Activated CD4-positive, alpha-beta T cell treated with anti-CD3 and anti-CD28 coated beads, Interleukin-2, Interleukin-6, amounts not matched to agents 100 ng/mL and 50 ng/mL, durations not matched to agents 16 hours and 8 hours (primary cell): Measurements from ENCODE around the gene MRPL23.

ENCODE experiments used
- DNase-seq: peaks from one replicate; pipeline ENCODE4 v3.0.0-alpha.2; 2020

Gene MRPL23

DNA sequence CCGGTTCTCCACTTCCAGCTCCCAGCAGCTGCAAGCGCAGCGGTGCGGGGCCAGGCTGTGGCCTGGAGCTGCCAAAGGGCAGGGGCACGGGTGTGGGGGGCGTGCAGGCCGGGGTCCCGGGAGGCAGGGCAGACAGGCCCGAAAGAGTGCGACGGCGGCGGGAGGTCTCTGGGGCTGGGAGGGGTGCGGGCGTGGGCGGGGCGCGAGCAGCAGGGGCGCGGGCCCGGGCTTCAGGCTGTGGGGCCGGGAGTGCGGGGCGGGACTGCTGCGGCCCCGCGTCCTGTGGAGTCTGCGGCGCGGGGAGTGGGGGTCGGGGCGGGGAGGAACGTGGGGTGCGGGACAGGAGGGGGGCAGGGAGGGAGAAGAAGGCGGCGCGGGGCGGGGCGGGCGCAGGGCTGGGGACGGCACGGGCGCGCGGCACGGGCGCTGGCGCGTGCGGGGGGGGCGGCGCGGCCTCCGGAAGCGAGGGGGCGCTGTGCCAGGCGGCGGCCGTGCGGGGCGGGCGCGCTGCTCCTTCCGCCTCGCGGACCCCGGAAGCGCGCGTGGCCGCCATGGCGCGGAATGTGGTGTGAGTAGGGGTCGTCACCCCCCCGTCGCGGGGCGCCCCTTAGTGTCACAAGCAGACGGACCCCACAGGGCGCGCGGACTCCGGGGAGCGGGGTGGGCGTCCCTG is at the start of gene MRPL23:
MRPL23 (plus strand) TSS at position 521 of the 673 bp plus-strand sequence; CDS start at position 552, 31 bp downstream.
- no peak for DNase-seq

DNA sequence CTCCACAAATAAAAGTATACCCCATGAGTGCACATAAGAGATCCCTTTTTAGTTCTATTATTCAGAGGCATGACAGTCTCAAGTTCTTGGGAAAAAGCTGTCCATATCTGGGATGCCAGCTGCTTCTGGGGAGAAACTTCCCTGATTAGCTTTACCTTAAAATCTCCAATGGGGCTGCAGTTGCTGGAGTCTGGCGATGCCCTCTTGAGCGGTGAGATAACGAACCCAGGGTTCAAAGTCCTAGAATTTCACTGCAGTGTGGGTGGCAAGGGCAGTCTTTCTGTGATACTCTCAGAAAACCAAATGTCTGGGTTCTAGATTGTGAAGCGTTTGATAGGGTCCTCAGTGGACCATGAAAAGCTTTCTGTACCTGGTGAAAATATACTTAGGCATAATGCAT is 48.0 kb upstream of the MRPL23 start:
- no peak for DNase-seq

DNA sequence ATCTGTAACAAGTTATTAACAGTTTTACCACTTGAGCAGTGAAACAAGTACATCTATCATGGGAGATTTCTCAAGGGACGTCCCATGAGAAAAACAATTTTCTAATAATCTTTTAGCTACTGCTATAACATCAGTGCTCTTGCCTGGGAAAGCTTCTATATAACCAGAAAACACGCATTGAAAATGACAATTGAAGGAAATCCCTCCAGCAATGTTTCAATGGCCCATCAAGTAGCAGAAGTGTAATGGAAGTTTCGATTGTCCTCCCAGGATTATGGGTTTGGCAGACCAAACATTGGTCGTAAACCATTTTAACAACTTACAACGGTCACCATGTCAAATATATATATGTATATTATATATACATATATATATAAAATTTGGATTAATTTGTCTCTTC is 47.4 kb upstream of the MRPL23 start:
- no peak for DNase-seq

DNA sequence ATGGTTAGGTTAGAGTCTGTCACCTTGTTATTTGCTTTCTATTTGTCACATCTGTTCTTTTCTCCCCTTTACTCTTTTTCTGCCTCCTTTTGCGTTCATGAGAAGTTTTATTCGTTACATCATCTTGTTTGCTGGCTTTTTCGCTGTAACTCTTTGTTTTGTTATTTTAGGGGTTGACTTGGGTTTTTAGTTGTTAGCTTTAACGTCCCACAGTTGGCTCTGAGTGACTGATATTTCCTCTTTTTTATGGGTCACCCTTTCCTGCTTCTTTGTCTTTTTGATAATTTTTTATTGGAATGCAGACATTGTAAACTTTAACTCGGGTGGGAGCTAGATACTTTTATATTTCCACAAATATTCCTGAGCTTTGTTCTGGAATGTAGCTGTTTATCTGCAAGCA is 41.0 kb upstream of the MRPL23 start:
- DNase-seq = no peak

DNA sequence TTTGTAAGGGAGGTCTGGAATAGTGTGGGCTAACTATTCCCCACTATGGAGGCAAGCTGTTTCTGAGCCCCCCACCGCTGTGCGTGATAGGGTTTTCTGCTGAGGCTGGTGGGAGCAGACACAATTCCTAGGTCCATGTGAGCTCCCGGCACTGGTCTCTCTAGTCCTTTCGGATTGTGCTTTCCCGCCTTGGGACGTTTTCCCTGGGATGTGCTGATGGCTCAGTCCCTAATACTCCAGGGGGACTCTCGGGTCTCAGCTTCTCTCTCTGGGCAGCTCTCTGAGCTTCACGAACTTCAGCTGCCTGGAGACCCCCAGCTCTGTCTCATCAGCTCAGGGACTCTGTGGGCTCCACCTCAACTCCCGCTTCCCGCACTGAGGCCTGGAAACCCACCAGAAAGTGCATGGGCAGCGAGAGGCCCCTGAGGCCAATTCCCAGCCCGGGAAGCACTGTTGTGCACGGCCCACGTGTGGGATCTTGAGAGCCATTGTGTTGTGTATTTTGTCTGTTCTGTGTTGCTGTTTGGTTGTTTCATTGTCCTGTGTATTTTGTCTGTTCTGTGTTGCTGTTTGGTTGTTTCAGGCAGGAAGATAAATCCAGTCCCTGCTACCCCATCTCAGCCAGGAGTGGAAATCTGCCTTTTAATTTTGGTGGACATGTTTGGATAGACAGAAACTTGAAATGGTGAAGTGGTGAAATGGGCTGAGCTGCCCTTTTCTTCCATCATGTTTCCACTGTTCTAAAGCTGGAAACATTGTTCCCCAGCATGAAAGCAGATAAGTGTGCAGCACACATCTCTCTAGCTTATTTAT is 40.3 kb upstream of the MRPL23 start:
- no peak for DNase-seq

DNA sequence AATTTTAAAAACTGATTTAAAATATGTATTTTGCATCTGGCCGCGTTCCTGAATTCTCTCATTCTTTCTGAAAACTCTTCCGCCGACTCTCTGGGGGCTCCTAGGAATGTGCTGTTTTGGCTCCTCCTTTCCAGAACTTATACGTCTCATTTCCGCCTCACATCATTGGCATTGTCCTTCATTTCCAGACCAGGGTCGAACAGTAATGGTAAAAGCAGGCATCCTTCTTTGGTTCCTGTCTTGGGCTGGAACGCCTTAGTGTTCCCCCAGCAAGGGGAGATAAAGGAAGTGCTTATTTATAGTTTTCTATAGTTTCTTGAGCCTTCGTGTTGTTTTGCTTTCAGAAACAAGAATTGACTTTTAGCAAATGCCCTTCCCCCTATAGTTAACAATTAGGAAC is 38.5 kb upstream of the MRPL23 start:
- DNase-seq = no peak

DNA sequence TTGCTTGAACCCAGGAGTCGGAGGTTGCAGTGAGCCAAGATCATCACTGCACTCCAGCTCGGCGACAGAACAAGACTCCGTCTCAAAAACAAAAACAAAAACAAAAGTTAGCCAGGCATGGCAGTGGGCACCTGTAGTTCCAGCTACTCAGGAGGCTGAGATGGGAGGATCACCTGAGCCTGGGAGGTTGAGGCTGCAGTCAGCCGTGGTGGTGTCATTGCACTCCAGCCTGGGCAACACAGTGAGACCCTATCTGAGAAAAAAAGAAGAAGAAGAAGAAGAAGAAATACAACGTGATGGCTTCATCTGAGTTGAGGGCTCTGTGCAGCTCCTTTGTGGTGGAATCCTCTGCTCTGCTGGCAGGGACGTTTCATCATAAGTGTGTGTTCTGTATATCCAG is 37.6 kb upstream of the MRPL23 start:
- no peak for DNase-seq

DNA sequence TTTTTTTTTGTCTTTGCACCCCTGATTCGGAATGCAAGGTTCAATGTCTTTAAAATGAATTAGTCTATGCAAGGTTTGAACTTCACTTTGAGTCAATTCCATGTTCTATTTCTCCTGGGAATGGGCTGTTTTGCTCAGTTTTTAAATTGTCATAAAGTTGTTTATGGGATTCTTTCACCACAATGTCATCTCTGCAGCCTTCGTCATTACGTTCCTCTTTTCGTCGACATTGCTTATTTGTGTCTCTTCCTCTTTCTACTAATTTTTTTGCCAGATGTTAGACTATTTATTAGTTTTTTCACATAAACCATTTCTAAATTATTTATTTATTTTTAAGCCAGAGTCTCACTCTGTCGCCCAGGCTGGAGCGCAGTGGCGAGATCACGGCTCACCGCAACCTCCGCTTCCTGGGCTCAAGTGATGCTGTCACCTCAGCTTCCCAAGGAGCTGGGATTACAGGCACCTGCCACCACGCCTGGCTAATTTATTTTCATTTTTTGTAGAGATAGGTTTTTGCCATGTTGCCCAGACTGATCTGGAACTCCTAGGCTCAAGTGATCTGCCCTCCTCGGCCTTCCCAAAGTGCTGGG is 34.7 kb upstream of the MRPL23 start:
- no peak for DNase-seq

DNA sequence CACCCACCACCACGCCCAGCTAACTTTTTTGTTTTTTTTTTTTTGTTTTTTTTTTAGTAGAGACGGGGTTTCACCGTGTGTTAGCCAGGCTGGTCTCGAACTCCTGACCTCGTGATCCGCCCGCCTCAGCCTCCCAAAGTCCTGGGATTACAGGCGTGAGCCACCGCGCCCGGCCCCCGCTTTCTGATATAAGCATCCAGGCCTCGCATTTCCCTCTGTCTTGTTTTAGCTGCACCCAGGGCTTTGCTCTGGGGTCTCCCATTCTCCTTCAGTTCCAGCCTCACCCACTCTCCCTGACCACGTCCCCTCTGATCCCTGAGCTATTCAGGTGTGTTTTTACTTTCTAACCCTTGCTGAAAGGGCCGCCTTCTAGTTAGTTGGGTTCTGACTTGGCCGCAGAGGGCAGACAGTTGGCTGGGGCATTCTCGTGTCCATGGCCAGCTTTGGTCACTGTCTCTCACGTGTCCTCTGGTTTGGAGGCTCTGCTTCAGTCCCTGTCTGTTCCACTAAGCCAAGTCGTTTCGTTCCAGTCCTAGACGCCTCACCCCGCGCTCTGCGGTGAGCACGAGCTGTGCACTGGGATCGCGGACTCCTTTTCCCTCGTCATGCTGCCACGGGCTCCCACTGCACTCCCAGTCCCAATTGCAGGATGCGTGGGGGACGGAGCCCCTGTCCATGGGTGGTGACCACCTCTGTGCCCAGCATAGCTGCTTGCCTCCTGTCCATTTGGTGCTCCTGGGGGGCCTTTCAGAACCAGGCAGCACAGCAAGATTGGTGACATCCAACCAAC is 33.7 kb upstream of the MRPL23 start:
- DNase-seq = no peak

DNA sequence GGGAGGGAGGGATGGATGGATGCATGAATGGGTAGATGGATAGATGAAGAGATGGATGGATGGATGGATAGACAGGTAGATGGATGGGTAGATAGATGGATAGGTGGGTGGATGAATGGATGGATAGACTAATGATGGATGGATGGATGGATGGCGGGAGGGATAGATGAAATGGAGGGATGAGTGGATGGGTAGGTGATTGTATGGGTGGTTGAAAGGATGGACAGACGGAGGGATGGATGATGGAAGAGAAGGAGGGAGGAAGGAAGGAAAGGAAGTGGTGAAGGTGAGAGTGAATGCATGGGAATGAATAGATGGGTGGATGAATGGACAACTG is 31.4 kb upstream of the MRPL23 start:
- DNase-seq = no peak

DNA sequence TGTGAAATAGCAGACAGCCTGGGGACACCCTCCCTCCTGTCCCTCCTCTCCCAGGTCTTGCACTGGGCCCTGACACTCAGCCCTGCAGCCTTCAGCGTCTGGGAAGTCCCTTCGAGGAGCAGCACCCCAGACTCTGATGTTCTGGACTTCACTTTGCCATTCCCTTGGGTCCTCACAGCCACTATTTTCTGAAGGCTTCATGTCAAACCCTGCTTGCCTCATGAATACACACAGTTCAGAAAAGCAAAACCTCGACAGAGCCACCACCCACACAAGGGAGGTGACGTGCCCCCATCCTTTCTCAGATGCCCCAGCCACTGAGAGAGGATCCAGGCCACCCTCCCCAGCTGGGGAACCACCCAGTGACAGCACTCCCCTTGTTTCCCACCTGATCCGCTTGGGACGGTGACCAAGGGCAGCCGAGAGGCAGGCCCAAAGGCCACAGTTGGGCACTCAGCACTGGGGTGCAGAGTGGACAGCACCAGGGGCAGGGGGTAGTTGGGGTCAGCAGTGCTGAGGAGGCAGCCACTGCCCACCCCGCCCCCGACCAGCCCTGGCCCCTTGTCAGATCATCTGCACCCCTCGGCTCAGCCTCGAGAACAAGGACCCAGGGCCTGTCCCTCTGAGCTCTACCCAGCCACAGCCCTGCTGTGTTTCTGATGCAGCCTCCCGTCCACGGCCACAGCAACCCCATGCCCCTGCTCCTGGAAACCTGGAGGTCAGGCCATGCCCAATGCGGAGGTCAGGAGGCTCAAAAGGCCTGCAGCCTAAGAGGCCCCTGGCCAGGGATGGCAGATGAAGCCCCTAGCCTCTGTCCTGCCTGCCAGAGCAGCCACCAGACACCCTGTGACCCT is 30.8 kb upstream of the MRPL23 start:
- no peak for DNase-seq

DNA sequence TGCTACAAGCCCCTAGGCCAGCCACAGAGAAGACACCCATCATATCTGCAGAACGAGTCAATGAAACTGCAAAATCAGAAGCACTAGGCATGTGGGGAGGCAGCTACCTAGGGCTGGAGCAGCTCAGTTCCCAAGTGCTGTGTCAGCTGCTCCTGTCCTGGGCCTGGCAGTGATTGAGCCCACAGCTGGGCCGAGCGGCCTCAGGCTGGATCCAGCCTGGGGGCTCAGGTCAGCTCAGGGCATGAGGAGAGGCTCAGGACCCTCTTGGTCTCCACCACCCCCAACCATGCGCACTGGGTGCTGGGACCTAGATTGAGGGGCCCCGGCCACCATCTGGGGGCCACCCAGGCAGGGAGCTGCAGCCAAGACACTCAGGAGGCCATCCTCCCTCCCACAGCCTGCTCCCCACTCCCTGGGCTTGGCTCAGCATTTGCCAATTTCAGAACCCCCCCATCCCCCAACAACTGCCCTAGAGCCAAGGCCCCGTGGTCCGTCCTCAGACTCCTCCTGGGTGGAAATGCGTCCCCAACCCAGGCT is 30.1 kb upstream of the MRPL23 start:
- DNase-seq = no peak

DNA sequence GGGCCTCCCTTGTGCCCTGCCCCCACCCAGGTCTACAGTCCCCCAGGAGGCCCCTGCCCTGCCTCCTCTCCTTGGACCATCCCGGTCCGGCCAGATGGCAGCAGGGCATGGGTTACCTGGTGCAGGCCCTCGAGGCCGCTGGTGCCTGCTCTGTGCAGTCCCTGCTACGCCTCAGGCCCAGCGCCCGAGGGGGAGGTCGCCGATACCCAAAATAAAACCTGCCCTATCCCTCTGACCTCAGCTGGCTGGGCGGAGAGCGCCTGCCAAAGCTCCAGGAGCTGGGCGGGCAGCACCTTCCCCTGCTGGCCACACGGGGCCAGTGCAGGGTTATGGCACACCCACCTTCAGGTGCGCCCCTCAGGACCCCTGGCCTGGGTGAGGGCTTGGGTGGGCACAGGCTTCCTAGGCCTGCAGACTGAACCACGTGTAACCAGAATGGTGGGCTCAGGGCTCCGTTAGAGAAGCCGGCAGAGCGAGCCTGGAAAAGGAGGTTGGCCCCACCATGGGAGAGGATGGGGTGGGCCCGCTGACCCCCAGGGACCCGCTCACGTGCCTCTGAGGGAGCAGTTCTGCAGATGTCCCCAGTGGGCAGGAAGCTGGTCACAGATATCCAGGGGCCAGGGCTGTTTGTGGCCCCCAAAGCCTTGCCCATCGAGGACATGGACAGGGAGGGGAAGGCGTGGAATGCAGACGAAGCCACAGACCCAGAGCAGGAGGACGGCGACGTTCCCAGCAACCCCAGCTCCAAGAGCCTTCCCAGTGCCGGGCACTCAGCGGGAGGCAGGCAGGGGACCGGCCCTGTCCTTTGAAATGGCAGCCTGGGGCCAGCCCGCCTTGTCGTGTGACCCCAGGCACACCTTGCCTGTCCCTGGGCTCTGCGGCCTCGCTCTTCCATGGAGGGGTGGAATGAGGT is 29.4 kb upstream of the MRPL23 start:
- DNase-seq = no peak

DNA sequence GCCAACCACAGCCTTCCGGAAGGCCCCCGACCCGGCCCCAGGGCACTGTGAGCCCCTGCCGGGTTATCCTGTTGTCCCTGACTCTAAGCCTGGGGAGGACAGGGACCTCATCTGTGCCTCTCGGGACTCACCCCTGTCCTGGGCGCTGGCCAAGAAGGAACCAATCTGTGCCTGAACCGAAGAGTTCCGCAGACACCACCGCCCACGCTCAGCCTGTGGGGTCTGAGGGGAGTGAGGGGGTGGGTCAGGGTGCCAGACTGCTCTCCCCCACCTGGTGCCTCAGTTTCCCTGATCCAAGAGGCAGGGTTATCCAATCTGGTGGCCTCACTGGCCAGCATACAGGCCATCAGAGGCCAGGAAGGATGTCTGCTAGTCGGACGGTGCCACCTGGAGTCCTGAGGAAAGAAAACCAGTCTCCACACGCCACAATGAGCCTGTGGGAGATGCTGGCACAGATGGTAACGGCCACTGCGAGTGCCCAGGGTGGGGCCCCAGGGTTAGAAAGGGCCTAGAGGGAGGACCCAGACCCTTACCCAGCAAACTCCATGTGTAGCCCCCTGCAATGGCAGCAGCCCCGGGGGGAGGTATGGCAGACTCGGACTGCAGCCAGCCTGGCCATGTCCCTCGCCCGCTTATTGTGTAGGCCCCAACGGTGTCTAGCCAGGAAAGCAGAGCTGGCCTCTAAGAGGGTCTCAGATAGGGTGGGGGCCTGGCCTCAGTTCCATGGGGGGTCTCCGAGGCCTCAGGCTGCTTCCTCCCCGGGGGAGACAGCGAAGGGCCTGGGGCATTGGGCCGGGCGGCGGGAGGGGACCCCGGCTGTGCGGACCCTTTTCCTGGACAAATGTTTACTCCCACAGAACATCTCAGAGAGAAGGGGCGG is 28.5 kb upstream of the MRPL23 start:
- no peak for DNase-seq

DNA sequence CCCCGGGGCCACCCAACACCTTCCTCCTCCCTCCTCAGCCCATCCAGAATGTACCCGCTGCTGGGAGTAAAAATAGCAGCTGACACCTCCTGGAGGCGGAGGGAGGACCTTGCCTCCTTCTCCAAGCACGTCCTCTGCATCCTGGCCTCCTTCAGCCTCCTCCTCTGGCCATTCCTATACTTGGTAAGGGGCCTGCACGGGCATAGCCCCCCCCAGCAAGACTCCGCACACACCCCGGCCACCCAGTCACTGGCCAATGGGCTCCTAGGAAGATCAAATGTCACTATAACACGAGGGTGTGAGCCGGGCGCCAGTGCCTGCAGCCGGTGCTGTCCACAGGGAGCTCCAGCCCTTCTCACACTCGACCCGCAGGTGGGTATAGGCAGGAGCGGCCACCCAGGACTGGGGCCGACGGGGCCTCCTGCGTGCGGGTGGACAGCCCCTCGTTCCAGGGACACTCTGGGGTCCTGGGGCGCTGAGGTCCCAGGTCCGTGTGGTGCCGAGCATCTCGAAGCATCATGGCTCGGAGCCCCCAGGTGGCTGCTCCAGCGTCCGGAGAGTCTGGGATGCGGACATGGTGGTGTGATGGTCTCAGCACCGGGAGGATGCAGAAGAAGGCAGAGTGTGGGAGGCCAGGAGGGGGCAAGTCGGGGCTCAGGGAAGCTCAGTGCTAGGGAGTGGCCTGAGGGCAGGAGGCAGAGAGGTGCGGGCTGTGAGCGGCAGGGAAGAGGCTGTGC is 27.6 kb upstream of the MRPL23 start, which contains the start of gene TNNT3:
TNNT3 (plus strand) TSS at position 313 of the 737 bp plus-strand sequence. CDS start 3,172 bp downstream, outside the sequence.
- DNase-seq = no peak

DNA sequence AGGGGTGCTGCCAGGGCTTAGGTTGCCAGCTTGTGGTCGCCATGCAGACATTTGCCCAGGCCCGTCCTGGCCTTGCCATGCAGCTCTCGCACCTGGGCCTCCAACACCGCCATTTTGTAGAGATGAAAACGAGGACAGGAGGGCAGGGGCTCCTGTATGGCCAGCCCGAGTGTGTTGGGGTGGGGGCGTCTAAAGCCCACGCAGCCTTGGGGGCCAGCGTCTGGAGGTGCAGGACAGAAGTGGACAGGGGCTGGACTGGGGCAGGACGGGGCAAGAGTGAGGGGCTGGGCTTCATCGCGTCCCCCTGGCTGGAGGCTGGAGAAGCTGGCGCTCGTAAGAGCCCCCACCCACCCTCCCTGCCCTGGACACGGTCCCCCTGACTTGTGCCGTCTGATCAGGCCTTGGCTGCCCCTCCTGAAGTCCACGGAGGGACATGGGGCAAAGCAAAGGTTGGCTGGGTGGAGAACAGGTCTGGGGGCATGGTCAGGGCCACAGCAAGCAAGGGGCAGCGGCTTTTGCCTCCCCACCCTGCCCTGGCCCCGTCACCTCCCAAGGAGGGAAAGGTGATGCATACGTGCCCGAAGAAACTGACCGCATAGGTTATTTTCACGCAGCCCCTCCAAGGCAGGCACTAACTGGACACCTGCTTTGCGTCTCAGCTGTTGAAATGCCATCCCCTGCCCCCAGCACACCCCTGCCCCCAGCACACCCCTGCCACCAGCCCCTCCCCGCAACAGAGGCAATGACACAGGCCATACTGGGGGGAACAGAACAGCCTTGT is 26.8 kb upstream of the MRPL23 start:
- no peak for DNase-seq

DNA sequence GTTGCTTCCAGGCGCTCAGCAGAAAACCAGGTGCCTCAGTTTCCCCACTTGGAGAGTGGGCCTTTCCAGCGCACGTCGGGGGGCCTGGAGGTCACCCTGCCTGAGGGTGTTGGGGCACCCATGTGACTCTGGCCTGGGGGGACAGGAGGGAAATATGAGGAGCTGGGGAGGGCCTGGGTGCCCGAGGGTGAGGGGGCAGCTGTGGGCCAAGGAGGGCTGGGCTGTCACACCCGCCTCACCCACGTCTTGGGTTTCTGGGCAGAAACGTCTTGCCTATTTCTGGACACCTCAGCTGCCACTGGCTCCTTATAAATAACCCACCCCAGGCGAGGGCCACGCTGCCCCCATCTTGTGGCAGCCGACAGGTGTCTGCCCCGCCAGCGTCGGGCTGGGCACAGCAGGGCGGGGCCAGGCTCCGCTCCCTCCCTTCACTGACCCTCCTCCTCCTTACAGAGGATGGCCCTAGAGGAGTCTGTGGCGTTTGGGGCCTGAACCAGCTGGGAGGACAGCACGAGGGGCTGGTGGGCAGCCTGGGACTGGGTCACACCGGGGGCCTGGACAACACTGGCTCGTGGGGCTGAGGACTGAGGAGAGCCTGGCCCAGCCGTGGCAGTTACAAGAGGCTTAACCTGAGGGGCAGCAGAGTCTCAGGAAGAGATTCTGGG is 26.1 kb upstream of the MRPL23 start:
- DNase-seq = no peak
